Panc1 (cell line): ENCODE measurements around the gene GDF15.
"Not testable (repeated sequence)": the region's sequence is repeated elsewhere in the genome, so short reads cannot be mapped to it uniquely, and the experiment has no call there.

ENCODE experiments used
- CTCF ChIP-seq: fragments of 450-650 bp; IDR thresholded peaks from 2 replicates; pipeline ENCODE4 v1.5.1; 2017; ENCODE audit warnings: mild to moderate bottlenecking
- POLR2AphosphoS5 ChIP-seq: IDR thresholded peaks from 2 replicates; pipeline ENCODE4 v1.6.1; 2012; ENCODE audit warnings: mild to moderate bottlenecking, low read depth, low read length, moderate library complexity
- REST ChIP-seq, 2 experiments: IDR thresholded peaks; 2 replicates each; pipeline ENCODE4 v1.6.1; 2011 to 2012; ENCODE audit warnings: low read depth in 2 of 2, control low read depth in 1 of 2, low read length in 1 of 2, mild to moderate bottlenecking in 1 of 2, moderate library complexity in 1 of 2; ENCODE audit not compliant: insufficient read depth in 1 of 2
- SIN3A ChIP-seq: IDR thresholded peaks from 2 replicates; pipeline ENCODE4 v1.6.1; 2012; ENCODE audit warnings: low read depth, mild to moderate bottlenecking, low read length, moderate library complexity, borderline replicate concordance; ENCODE audit not compliant: insufficient read depth
- TCF7L2 ChIP-seq: IDR thresholded peaks from 2 replicates; pipeline ENCODE4 v1.6.1; 2011; ENCODE audit warnings: mild to moderate bottlenecking, low read depth, low read length, inconsistent platforms

- TF ChIP-seq CTCF; SIN3A; POLR2AphosphoS5; REST (IDR thresholded peaks at IDR 0.05; ENCODE audit: insufficient read depth in 1 of 2, low read depth in 2 of 2, low read length in 1 of 2); TCF7L2: not testable (repeated sequence)
These were observed 21.6 kb upstream of the GDF15 start for GRCh38 chr19:18364277-18364825.
